Testis (tissue), 2 donors: ENCODE results near the gene ALDH1B1.

Experiments used
- POLR2A ChIP-seq: fragments of 450-650 bp; IDR thresholded peaks from one replicate; pipeline ENCODE4 v1.6.1; 2017; ENCODE audit warnings: antibody characterized with exemption, mild to moderate bottlenecking, moderate library complexity
- TF ChIP-seq, protein P1 (sequence below), 3 experiments: fragments of 450-650 bp in 2 of 3; fragments of 200-600 bp in 1 of 3; sonication (generic) in 1 of 3; IDR thresholded peaks; one replicate each; pipeline ENCODE4 v1.5.1; 2016 to 2019; ENCODE audit warnings: antibody characterized with exemption in 3 of 3, mild to moderate bottlenecking in 2 of 3, moderate library complexity in 1 of 3

DNA sequence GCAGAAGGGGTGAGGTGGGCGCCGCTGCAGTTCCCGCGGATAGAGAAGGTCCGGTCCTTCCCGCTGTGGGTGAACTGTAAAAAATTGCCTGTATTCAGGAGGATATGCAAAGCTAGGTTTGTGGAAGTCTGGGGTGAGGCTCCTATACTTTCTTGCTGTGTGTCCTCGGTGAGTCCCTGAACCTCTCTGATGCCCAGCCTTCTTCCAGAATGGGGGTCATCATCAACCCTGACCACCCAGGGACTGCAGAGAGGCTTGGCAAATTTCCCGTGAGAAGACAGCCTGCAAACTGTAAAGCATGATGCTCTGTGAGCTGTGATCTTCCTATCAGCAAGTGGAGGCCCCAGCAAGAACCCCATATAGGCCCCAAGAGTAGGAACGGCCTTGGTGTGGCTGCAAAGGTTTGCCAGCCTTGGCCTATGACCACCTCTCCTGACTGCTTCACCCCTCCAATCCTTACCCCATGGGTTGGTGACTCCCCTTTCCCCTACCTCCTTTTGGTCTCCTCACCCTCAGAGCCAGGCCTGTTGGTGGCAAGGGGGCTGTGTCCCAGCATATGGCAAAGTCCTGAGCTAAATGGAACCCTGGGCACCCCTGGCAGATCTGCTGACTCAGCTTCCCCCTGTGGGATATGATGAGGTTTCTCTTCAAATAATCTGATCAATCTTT lies 760 bp downstream of the ALDH1B1 start:
- TF ChIP-seq, protein P1, sequence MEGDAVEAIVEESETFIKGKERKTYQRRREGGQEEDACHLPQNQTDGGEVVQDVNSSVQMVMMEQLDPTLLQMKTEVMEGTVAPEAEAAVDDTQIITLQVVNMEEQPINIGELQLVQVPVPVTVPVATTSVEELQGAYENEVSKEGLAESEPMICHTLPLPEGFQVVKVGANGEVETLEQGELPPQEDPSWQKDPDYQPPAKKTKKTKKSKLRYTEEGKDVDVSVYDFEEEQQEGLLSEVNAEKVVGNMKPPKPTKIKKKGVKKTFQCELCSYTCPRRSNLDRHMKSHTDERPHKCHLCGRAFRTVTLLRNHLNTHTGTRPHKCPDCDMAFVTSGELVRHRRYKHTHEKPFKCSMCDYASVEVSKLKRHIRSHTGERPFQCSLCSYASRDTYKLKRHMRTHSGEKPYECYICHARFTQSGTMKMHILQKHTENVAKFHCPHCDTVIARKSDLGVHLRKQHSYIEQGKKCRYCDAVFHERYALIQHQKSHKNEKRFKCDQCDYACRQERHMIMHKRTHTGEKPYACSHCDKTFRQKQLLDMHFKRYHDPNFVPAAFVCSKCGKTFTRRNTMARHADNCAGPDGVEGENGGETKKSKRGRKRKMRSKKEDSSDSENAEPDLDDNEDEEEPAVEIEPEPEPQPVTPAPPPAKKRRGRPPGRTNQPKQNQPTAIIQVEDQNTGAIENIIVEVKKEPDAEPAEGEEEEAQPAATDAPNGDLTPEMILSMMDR (IDR thresholded peaks at IDR 0.05): no peak
- no peak for TF ChIP-seq POLR2A
